Subcutaneous adipose tissue (tissue), 4 donors: ENCODE measurements around the gene CASP7. TPM values are rescaled to one million over a fixed set of nuclear protein-coding genes. Genes with fewer than 3 reads are reported as not detected.

Source experiments
- total RNA-seq, 4 donors: library from RNA; depleted of rRNA; stranded (reverse); fragments of >200 nt; gene quantifications; one replicate each; pipeline ENCODE4 v1.1.0, GENCODE V29; 2016
- TF ChIP-seq, protein P1 (sequence below): fragments of 450-650 bp; IDR thresholded peaks from one replicate; pipeline ENCODE4 v1.5.1; 2016; ENCODE audit warnings: low read depth, mild to moderate bottlenecking, control low read depth, antibody characterized with exemption, moderate library complexity

CASP7 gene
- total RNA-seq, 4 donors from 2014 or later = 18.5 to 27.4 (median 20.7) TPM

DNA sequence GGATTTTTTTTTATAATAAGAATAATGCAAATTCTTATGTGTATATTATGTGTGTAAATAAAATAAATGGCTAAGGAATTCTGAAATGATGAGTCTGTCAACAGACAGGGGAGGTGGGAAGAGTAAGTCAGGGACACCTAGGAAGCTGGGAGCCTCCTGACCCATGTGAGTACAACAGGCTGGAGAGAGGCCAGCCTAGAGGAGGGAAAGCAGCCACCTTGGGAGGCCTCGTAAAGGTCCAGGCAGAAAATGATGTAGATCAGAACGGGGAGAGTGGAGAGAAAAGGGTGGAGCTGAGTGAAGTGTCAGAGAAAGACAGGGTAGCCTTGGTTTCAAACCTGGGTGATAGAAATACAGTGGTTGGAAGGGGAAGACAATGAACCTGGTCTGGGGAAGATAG, 22.8 kb upstream of the CASP7 start:
- TF ChIP-seq, protein P1, sequence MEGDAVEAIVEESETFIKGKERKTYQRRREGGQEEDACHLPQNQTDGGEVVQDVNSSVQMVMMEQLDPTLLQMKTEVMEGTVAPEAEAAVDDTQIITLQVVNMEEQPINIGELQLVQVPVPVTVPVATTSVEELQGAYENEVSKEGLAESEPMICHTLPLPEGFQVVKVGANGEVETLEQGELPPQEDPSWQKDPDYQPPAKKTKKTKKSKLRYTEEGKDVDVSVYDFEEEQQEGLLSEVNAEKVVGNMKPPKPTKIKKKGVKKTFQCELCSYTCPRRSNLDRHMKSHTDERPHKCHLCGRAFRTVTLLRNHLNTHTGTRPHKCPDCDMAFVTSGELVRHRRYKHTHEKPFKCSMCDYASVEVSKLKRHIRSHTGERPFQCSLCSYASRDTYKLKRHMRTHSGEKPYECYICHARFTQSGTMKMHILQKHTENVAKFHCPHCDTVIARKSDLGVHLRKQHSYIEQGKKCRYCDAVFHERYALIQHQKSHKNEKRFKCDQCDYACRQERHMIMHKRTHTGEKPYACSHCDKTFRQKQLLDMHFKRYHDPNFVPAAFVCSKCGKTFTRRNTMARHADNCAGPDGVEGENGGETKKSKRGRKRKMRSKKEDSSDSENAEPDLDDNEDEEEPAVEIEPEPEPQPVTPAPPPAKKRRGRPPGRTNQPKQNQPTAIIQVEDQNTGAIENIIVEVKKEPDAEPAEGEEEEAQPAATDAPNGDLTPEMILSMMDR = no peak

- TF ChIP-seq, protein P1 = no peak
Measured at GRCh38 chr10:113657544-113657943, 22.2 kb upstream of the CASP7 start.

- TF ChIP-seq, protein P1 = no peak
Measured at GRCh38 chr10:113661332-113661731, 18.4 kb upstream of the CASP7 start.

DNA sequence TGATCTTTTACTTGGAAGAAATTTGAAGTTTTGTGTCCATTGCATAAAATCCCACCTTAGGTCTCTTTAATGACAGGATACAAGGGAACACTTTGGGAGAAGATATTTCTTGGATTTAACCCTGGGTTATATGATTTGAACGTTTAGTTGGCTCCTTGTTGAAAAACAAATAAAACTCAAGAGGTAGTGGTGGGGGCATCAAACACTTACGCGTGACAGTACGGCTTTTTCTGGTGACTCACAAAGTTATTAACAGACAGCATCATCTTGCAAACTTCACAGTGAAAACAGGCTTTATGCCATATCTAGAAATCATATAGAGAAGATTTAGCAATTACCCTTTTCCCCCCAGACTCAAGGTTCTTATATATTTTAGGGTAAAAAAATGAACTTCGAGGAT, 16.6 kb upstream of the CASP7 start:
- TF ChIP-seq, protein P1 = no peak

DNA sequence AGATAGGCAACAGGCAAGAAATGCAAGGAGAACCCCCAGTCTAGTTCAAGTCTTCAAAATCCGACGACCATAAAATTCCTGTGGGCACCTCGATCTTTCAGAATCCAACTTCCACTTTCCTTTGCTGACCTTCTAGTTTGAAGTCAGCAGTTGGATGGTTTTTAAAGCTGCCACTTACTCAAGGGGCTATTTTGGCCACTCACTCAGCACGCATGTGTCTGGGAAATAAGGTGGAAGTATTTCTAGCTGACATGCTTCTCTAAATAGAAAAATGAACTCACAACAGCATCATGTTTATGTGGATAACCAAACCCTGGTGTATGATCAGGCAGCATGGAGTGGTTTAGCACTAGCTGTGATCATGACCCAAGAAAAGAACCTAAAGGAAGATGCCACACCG, 15.8 kb upstream of the CASP7 start, which contains the start of gene NRAP:
NRAP (minus strand) TSS at position 134 of the 400 bp plus-strand sequence. CDS start 159 bp downstream, outside the sequence.
- TF ChIP-seq, protein P1 = no peak

DNA sequence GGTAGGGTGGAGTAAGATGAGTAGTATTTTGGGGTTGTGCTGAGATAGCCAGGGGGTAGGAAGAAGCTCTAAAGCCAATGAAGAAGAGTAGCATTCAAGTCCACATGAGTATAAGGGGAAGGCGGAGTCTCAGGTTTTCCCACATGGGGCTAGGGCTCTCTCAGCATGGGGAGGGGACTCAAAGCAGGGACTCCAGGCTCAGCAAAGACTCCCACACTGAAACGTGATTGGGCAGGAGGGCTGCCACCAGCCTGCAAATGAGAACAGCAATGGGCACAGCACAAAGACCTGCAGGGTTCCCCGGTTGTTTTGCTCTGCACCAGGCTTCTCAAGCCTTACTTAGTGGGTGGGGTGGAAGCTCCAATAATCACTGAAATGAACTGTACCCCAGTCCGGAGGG, 14.4 kb upstream of the CASP7 start:
- TF ChIP-seq, protein P1 = no peak

DNA sequence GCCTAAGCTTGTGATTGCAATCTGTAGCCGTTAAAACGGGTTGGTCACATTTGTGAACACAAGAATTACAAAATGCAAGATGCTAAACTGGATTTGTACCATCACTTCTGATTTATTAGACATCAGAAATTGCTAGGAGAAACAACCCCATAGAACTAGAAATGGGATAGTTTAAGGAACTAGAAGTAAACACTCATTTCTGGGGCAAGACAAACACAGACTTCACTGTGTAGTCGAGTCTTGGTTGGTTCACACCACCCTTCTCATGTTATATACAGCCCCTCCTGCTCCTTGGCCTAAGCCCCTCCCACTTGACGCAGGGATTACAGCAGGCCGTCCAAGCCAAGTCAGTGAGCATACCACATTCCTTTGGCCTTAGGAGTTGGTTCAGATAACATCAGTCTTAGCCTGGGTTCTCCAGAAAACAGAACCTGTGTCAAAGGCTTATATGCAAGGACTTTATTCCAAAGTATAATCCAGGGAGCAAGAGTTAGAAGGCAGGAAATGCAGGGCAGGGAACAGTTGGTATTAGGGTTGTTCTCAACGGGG, 13.8 kb upstream of the CASP7 start:
- TF ChIP-seq, protein P1 = no peak
